Measurements from ENCODE around the gene MYOCOS.
A peak's percentile ranks its signal among the peaks of the same experiment; 100 is the strongest.
"Not testable (repeated sequence)": the region's sequence is repeated elsewhere in the genome, so short reads cannot be mapped to it uniquely, and the experiment has no call there.

Gene MYOCOS, protein sequence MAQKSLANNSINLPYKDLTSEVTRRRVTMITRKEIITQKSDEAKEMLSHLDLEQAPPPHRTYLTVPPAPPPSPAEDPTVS

DNA sequence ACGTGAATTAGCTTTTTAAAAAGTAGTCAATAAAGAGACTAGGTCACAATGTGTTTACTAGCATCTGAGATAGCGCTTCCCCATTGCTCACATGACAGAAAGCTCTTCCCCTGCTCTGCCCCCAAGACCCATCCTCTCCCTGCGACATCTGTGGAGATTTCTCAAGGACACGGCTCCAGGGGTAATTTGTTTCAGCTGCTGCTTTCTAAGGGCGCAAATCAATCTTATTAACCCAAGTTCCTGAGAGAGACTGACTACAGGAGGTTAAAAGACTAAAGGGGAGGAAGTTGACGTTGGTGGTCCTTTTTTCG, at the start of gene MYOCOS:
TSS of gene MYOCOS (plus strand) at position 92 of the 311 bp plus-strand sequence. CDS start 1,641 bp downstream, outside the sequence.
- no peak for DNase-seq

DNA sequence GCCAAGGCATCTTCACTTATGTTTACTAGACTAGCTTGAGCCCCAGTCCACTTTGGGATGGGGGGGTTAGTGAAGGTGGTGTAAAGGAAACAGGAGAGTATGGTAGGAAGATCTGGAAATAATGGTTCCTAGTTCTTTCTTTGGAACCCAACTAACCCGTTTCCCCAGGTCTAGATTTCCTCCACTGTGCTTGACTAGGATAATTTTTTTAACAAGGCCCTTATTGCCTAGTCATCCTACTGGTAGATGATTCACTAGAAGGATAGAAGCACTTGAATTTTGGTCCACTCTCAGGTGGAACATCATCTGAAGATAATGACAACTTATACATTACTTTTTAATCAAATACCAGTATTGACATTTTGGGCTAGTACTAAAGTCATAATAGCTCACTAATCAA, 45.9 kb upstream of the MYOCOS start:
- DNase-seq: no peak

DNA sequence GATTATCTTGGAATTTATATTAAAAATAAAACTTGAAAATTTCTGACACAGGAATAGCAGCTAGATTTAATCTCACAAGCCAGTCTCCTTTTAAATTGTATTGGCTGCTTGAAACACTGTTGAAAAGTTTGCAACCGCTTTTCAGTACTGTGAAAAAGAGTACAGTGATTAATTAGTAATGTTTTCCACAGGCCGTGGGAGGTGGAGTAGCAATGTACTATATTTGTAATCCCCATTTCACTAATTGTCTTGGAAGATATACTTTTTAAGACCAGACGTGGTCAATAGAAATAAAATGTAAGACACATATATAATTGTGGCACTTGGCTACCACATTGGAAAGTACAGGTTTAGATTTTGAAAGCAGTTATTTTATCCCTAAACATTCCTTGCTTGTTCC, 40.8 kb upstream of the MYOCOS start:
- no peak for DNase-seq

DNA sequence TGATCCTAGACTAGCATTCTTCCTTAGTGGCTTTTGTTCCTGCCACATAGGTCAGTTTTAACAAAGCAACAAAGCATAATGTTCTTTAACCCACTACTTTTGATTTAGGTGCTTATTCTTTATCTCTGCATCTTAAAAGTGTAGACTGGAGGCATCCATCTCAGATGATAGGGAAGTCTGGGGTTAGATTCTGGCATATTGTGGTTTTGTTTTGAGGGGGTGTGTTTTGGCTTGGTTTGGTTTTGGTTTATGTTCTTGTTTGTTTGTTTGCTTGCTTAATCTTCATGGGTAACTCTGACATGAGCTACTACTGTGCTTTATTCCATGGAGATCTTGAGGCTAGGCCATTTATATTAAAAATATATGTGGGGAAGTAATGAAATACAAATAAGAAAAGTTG, 40.3 kb upstream of the MYOCOS start:
- DNase-seq: no peak

DNA sequence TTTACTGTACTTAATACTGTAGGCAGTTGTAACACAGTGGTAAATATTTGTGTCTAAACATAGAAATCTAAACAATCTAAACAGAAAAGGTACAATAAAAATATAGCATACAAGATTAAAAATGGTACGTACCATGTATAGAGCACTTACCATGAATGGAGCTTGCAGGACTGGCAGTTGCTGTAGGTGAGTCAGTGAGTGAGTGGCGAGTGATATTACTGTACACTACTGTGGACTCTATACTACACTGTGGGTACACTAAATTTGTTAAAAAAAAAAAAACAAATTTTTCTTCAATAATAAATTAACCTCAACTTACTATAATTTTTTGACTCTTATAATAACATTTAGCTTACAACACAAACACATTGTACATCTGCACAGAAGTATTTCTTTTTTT, 39.5 kb upstream of the MYOCOS start:
- no peak for DNase-seq

DNA sequence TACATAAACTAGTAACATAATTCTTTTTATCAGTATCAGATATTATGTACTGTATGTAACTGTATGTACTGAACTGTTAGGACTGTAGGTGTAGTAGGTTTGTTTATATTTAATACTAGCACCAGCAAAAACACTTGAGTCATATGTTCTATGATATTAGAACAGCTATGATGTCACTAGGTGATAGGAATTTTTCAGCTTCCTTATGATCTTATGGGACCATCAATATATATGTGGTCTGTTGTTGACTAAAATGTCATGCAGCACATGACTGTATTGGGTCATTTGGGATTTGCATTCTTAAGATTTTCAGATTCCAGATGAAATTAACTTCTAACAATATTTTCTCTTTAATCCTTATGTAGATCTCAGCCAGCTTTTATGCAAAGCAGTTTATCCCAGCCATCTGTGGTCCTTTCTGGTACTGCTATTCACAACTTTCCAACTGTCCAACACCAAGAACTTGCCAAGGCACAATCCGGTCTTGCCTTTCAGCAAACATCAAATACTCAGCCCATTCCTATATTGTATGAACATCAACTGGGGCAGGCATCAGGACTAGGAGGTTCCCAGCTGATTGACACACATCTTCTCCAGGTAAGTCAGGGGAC, 38.3 kb upstream of the MYOCOS start:
- DNase-seq: no peak

DNA sequence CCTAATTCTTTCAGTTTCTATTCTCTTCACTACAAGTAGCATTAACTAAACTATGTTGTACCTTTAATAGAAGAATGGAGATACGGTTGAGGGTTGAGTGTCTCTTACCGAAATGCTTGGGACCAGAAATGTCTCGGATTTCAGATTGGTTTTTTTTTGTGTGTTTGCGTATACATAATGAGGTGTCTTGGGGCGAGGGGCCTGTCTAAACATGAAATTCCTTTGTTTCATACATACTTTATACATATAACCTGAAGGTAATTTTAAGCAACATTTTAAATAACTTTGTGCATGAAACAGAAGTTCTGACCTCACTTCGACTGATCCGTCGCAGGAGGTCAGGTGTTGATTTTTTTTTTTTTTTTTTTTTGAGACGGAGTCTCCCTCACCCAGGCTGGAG, 36.3 kb upstream of the MYOCOS start:
- no peak for DNase-seq

DNA sequence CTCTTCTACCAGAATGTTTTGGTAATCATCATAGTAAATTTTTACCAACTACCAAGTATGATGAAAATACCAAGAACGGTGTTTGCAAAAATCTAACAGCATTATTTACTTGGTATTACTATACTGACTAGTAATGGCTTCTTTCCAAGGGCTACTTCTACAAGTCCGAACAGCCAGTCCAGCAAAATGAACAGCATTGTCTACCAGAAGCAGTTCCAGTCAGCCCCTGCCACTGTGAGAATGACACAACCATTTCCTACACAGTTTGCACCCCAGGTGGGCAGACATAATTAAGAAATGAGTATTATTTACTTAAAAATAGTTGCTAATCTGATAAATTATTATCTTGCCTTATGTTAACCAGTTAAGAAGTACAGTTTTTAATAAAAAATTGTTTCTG, 33.8 kb upstream of the MYOCOS start:
- no peak for DNase-seq

DNA sequence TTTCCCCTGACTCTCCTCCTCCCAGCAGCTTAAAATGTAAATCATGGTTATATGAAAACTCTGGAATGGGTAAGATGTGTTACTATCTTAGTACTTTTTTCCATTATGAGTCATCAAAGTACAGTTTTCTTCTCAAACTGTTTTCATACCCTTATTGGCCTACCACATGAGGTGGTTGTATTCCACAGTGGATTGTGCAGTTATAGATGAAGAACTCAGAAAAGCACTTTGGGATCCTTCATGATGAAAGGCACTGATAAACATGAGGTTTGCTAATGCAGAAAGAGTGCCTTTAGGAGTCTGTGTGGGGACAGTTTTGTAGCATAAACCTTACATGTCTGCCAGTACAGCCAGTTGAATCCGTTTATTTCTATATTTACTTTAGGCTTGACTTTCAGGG, 32.0 kb upstream of the MYOCOS start:
- DNase-seq: no peak

DNA sequence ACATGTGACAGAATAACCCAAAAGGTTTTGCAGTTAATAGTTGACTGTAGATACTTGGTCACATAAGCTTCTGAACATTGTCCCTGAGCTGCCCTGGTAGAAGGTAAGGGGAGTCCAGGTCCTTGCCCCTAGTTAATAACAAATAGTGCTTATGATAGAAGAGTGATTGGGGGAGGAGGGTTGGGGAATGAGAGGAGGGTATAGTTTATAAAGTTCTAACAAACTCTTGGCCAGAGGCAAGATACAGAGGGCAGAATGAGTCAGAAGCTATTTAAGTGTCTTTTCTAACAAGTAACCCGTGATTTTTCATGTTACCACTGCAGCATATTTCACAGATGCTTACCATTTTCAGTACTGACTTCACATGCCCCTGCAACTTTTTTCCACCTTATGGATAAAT, 26.7 kb upstream of the MYOCOS start:
- no peak for DNase-seq

DNA sequence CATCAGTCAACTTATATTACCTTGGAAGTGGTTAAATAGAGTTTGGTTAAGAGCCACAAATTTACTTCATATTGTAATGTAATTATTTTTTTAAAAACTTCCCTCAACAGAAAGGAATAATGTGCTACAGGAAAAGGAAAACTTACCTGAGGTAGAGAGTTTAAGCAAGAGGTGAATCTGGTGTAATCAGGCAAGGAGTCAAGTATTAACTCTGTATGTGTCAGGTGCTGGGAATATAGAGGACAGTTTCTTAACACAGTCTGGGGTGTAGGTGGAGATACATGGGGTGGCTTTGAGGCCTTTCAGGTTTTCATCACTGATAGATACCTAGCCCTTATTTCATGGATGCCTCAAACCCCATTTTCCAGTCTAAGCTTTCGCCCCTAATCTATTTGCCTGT, 25.9 kb upstream of the MYOCOS start:
- DNase-seq: no peak

DNA sequence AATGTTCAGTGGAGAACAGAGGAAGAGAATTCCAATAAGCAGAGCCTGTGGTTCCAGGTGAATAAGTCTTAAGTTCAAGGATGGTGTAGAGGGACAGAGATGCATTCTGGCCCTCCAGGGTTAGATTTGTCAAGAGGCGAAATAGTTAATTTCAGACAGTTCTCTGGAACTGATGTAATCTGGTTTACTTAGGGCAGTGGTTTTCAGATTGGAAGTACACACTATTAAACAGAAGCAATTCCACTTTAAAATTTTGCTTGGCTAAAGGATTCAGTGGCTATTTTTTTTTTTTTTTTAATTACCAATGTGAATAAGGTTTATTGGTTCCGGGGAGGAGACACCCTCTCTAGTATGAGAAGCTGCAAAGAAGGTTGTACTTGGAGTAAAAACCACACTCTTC, 25.3 kb upstream of the MYOCOS start:
- DNase-seq: no peak

DNA sequence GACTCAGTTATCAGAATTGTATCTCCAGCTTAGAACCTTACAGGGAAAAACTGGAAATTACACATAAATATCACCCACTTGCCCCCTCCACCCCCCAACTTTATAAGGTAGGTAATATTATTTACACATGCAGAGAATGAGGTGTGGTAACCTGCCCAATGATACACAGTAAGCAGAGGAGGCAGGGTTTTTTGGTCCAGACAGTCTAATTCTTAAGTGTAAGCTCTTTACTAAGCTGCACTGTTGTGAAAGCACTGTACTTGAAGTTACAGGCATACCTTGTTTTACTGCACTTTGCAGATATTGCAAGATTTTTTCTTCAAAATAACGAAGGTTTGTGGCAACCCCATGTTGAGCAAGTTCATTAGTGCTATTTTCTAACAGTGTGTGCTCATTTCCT, 24.8 kb upstream of the MYOCOS start:
- no peak for DNase-seq

DNA sequence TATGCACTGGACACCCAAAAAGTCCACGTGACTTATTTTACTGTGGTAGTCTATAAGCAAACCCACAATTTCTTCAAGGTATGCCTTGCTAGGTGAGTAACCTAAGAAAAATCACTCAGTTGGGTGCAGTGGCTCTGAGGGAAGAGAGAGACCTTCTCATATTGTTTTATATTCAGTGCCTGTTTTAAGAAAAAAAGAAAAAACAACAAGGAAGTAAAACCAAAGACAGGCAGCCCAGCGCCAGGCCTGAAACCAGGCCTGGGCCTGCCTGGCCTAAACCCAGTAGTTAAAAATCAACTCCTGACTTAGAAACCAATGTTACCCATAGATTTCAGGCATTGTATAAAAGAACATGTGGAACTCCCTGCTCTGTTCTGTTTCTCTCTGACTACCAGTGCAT, 21.7 kb upstream of the MYOCOS start:
- DNase-seq: not testable (repeated sequence)

DNA sequence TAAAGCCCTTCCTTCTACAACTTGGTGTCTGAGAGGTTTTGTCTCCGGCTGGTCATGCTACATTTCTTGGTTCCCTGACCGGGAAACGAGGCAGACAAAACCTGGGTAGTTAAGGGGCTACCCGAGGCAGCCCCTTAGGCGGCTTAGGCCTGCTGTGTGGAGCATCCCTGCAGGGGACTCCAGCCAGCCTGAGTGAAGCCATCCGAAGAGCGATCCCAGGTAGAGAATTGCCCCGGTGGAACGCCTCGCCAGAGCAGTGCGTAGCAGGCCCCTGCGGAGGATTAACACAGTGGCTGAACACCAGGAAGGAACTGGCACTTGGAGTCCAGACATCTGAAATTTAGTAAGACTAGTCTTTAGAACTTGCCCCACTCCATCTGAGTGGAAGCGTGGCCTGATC, 21.2 kb upstream of the MYOCOS start:
- peak; percentile 1 for DNase-seq

DNA sequence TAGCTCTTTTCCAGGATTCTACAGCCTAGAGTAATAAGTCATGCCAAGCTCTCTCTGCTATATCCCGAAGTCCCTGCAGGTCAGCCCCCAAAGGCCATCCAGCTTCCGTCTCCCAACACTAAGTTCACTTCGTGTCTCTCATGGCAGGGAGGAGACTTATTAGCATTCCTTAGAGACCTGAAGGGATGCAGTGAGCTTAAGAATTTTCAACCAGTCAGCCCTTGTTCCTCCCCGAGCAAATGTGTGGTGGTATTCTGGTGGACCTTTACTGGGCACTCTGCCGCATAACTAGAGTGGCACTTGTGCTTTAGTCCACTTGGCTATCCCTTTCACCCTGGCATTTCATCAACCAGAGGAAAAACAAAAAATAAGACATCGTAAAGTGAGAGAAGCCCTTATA, 19.0 kb upstream of the MYOCOS start:
- peak; percentile 0 for DNase-seq

DNA sequence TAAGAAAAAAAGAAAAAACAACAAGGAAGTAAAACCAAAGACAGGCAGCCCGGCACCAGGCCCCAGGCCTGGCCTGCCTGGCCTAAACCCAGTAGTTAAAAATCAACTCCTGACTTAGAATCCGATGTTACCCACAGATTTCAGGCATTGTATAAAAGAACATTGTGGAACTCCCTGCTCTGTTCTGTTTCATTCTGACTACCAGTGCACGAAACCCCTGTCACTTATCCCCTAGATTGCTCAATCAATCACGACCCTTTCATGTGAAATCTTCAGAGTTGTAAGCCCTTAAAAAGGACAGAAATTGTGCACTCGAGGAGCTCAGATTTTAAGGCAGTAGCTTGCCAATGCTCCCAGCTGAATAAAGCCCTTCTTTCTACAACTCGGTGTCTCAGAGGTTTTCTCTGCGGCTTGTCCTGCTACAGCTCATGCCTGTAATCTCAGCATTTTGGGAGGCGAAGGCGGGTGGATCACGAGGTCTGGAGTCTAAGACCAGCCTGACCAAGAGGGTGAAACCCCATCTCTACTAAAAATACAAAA, 15.6 kb upstream of the MYOCOS start:
- peak; percentile 1 for DNase-seq

DNA sequence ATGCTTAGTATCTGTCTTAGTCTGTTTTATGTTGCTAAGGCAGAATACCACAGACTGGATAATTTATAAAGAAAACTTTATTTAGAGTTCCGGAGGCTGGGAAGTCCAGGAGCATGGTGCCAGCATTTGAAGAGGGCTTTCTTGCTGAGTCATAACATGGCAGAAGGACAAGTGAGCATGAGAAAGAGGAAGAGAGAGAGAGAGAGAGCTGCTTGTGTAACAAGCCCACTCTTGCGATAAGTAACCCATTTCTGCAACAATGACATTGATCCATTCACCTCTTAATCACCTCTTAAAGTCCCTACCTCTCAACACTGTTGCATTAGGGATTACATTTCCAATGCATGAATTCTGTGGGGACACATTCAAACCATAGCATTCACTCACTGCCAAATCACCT, 11.7 kb upstream of the MYOCOS start:
- peak; percentile 20 for DNase-seq

DNA sequence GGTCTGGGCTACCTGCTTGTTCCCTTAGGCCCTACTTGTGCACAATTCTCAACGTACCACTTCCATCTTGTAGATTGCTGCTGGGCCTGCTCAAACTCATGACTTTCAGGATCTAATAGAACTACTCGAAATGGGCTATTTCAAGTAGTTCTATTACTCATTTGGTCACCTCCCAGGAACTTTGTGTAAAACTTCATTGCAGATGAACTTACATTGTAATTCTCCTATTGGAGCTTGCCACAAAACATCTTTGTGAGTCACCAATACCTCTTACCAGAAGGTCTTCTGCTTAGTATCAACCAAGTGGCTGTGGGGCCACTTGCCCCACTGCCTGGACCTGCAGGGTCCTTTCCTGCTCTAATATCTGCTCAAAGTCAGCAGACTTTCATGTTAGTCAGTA, 10.7 kb upstream of the MYOCOS start:
- no peak for DNase-seq

DNA sequence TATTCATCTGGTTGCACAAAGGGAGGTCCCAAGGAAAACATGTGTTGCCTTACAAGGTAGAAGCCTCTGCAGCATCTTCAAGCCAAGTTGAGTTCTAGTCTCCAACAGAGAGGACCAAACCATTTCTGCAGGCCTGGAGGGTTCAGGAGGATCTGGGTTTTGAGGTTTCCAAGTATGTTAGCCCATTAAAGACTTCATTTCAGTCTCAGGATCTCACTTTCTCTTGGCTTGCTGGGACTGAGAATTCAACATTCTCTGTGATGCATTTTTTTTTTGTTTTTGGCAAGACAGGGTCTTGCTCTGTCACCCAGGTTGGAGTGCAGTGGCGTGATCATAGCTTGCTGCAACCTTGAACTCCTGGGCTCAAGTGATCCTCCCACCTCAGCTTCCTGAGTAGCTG, 8.8 kb upstream of the MYOCOS start:
- DNase-seq: no peak

DNA sequence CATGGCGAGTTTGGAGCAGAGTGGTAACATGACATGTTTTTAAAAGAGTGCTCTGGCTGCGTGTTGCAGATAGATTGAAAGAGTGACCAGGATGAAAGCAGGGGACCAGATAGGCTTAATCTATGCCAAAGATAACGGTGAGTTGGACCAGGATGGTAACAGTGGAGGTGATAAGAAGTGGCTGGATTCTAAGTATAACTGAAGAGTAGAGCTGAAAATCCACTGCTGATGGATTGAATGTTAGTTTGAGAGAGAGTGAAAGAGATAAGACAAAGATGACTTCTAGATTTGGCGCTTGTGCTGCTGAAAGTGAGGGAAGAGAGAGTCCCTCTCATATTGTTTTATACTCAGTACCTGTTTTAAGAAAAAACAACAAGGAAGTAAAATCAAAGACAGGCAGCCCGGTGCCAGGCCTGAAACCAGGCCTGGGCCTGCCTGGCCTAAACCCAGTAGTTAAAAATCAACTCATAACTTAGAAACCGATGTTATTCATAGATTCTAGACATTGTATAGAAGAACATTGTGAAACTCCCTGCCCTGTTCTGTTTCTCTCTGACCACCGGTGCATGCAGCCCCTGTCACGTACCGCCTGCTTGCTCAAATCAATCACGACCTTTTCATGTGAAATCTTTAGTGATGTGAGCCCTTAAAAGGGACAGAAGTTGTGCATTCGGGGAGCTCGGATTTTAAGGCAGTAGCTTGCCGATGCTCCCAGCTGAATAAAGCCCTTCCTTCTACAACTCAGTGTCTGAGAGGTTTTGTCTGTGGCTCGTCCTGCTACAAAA, 6.7 kb upstream of the MYOCOS start:
- DNase-seq: not testable (repeated sequence)

DNA sequence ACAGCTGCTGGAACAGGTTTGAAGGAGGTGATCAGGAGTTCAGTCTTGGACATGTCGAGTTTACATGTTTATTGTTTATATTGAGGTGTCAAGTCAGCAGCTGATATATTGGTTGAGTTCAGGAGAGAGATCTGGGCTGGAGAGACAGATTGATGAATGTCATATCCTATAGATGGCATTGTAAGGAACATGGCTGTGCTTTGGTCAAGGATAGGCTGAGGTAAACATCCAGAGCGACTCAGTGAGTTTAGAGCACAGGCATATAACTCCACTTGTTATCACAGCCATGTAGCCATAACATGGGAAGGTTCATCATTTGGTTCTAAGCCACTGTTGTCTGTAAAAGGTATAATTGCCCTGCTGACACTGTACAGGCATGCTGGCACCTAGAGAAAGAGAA, 5.5 kb upstream of the MYOCOS start:
- DNase-seq: no peak

DNA sequence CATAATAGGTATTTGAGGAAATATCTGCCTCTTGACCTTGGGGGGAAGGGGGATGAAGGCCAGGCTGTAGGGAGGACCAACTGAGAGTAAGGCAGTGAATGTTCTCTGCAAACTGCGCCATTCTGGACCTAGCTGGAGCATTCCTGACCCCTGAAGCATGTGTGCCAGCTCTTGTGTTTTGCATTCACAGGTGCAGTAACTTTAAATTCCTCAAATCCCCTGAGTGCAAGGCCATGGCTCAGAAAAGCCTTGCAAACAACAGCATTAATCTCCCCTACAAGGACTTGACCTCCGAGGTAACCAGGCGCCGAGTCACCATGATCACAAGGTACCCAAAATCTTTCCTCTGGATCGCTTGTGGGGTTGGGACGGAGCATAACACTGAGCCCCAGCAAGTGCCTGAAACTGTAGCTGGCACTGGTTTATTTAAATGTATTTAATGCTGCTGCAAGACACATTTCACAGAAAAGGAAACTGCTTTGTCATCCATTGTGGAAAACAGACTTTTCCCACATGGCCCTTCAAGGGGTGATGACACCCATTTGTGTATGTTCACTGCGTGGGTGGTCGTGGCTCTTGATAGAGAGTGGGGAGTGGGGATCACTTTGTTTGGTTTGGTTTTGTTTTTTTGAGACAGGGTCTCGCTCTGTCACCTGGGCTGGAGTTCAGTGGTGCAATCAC, 1.7 kb downstream of the MYOCOS start:
- DNase-seq: no peak

DNA sequence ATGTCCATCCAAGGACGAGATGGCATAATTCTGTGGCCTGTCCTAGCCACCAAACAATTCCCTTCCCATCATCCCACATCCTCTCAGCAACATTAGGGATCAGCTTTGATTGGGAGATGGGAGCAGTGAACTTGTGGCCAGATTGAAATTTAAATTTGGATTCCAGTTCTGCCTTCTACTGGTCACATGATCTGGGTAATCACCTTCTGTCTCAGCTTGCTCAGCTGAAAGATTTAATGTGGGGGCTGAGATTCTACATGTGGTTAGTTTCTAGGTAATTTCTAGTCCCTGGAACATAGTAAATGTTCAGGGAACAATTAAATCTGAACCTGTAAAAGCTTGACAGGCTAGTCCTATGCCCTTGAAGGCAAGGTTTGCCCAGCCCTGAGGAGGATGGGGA, 3.2 kb downstream of the MYOCOS start:
- no peak for DNase-seq

All from RPMI8226 (cell line).